Retinal pigment epithelial cell (primary cell): ENCODE measurements around the gene DPEP2NB.

Source experiments
- DNase-seq: peaks from one replicate; pipeline ENCODE4 v3.0.0-alpha.2; 2010; ENCODE audit warnings: low read depth
- H3K4me3 ChIP-seq: 2 replicates; pipeline ENCODE4 v1.5.1; 2011; ENCODE audit warnings: mild to moderate bottlenecking, low read length, control low read depth, moderate library complexity
- TF ChIP-seq, protein P1 (sequence below): conservative IDR thresholded peaks from 2 replicates; pipeline ENCODE4 v1.5.1; 2011; ENCODE audit warnings: low read depth, low read length, control low read depth, inconsistent platforms

Gene DPEP2NB, protein sequence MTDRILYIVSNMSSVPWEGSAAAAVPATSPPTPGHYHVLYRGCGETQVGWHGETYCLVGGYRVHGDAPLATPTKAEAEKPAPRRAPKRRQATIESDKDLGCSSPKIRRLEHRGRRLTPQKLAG

DNA sequence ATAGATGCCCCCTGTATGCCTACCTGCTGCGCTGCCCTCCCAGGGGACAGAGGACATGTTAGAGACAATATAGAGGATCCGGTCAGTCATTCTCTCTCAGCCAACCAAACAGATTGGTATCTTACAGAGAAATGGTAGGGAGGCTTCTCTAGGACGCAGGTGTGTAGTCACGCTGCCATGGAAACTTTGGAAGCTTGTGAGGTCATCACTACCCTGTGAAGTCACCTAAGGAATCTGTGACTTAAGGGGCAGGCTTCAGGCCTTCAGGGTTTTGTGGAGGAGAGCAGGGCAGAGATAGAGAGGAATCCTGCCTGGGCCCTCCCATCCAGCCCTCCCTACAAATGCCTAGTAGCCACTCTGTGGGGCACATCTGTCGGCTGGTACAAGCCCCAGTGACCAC, at the start of gene DPEP2NB:
TSS of gene DPEP2NB (minus strand) at position 231 of the 400 bp plus-strand sequence. CDS start at position 90, 141 bp downstream.
- TF ChIP-seq, protein P1, sequence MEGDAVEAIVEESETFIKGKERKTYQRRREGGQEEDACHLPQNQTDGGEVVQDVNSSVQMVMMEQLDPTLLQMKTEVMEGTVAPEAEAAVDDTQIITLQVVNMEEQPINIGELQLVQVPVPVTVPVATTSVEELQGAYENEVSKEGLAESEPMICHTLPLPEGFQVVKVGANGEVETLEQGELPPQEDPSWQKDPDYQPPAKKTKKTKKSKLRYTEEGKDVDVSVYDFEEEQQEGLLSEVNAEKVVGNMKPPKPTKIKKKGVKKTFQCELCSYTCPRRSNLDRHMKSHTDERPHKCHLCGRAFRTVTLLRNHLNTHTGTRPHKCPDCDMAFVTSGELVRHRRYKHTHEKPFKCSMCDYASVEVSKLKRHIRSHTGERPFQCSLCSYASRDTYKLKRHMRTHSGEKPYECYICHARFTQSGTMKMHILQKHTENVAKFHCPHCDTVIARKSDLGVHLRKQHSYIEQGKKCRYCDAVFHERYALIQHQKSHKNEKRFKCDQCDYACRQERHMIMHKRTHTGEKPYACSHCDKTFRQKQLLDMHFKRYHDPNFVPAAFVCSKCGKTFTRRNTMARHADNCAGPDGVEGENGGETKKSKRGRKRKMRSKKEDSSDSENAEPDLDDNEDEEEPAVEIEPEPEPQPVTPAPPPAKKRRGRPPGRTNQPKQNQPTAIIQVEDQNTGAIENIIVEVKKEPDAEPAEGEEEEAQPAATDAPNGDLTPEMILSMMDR, result no peak
- no peak for DNase-seq
- H3K4me3 ChIP-seq, result no peak within 1 kb of the TSS

DNA sequence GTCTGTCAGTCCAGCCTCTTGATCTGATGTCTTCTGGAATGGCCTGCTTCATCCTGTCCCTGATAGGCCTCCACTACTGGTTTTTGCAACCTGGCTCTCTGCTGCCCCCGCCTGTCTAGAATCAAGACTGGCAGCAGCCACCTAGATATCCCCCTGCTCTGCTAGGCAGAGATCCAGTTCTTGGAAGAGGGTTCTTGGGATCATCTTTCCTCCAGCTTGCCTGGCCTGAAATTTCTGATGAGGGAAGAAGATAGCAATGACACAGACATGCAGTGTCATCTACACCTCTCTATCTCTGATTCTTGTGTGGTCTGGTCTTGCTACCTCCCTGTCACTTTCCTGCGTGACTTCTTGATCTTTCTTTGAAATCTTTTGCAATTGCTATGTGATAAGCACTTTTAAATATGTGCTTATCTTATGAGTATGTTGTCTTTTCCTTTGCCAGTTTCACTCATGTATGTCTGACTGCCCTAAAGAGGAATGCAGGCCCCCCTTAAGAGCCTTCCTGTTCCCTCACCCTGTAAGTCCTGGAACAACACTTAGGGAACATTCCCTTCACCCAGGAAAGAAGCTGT, 49.2 kb upstream of the DPEP2NB start:
- TF ChIP-seq, protein P1, result peak; percentile 91
- H3K4me3 ChIP-seq, result no peak overlapping the region
- no peak for DNase-seq

DNA sequence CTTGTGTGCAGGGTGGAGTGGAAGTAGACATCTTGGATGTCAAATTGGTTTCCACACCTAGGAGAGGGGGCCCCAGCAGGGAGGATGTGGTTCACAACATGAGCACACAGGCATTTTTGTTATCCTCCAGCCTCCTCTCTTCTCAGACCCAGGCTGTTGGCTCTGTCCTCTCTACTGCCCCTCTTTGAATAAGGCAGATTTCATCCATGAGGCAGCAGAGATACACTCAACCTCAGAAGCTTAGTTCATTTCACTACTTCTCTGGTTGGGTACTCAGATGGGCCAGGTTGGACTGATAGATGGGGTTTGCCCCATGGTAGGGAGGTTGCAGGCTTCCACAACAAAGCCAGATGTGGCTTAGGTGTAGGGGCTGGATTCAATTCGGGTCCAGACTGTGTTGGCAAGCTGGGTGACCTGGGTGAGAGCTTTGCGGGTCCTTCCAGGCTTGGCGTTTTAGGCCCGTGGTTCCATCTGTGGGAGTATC, 47.2 kb upstream of the DPEP2NB start:
- H3K4me3 ChIP-seq, result no peak overlapping the region
- TF ChIP-seq, protein P1, result no peak
- no peak for DNase-seq

DNA sequence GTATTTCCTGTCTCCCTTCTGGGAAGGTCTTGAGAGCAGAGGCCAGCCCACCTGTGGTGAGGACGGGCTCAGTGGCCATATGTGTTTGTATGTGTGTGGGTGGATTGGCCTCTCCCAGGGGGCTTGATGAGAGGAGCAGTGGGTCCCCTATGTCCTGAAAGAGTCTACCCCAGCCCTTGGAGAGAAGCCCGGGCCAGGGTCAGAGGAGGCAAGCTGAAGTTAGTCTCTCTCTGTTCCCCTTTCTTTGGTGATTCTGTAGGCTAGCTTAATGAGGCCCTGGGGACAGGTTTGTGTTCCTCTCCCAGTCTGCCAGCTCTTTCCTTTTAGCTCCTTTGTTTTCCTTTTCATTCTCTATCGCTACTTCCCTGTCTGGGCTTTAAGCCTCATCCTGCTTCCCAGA, 45.7 kb upstream of the DPEP2NB start:
- no peak overlapping the region for H3K4me3 ChIP-seq
- DNase-seq, result no peak
- TF ChIP-seq, protein P1, result no peak

DNA sequence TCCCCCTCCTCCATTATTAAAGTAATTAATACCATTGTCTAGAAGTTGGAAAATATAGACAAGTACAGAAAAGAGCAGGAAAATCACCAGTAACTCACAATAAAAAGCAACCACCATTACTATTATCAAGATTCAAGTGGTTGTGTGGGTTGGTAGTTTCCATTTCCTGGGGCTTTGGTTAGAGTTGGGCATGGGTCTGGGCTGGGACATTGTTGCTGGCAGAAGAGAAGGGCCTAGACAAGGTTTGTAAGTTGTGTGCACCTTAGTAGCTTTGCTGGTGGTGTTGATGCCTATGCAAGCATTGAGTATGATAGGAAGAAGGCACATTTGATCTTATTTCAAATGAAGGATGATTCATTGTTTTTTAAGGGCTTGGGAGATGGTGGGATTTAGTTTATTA, 44.1 kb upstream of the DPEP2NB start:
- H3K4me3 ChIP-seq, result no peak overlapping the region
- TF ChIP-seq, protein P1, result no peak
- no peak for DNase-seq

DNA sequence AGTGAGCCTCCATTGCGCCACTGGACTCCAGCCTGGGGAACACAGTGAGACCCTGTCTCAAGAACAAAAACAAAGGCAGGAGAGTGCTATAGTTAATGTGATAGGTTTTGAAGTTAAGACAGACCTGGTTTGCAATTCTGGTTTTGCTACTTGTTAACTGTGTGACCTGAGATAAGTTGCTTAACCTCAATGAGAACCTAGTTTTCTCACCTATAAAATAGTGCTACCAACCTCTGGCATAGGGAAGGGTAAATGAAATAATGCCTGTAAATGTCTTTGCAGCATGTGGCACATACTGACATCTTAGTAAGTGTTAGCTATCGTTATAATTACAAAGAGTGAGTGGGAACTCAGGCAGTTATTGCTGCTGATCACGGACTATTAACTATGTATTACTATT, 39.7 kb upstream of the DPEP2NB start:
- no peak overlapping the region for H3K4me3 ChIP-seq
- TF ChIP-seq, protein P1, result no peak
- DNase-seq, result no peak

DNA sequence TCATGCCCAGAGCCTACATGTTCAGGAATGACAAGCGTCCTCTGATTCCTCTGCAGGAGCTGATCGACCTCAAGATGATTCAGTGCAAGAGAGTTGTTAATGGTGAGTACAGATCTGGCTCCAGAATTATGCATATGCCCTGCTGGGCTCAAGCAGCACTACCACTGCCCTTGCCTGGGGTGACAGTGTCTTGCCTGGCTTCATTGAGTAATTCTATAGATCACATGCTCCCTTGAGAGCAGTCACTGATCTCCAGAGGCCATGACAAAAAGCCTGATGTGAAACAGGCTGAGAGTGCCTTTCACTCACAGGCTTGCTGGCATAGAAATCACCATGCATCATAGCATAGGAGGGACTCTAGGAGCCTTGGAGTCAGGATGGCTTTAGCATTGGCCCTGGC, 33.7 kb upstream of the DPEP2NB start:
- DNase-seq, result no peak
- TF ChIP-seq, protein P1, result no peak
- no peak overlapping the region for H3K4me3 ChIP-seq
